HG03139 (cell line): ENCODE measurements around the gene MEGF11.

Experiments
- ATAC-seq: cut with Tn5 transposase; IDR thresholded peaks from one replicate; pipeline ENCODE4 v1.9.1; 2021; ENCODE audit not compliant: unreplicated experiment

The MEGF11 gene

DNA sequence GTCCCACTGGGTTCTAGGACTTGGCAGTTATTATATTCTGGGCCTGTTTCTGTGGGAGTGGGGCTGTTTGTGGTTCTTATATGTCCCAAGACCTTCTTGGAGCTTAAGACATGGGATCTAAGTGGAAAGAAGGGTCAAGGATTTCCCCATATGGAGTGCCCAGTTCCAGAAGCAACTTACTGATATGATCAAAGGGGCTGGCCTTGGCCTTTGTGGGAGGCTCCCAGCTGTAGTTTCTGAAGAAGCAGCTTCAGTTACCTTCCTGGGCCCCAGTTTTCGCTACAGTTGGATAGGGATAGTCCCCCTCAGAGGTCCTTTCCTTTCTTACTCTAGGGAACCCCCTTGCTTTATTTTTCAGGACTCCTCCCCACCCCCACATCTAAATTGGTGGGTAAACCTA is 328.2 kb downstream of the MEGF11 start:
- ATAC-seq, result no peak

DNA sequence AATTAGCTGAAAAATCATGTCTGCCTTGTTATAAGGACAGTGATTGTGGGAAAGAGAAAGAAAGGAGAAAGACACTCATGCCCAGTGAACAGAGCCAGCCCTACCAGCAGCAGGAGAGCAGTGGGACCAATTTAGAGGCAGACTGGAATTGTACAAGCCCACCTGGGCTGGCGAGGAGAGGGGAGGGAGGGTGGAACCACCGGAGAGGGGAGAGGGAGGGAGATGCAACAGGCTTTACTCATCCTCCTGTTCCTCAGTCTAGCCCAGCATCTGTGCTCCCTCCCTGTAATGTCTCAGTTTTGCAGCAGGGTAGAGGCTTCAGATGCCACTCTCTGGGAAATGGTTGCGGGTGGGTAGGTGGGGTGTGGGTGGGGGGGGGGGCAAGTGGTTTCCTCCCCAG is 329.5 kb downstream of the MEGF11 start:
- ATAC-seq, result no peak

- ATAC-seq, result no peak
Observed at GRCh38 chr15:65923264-65923663, 330.3 kb downstream of the MEGF11 start.

DNA sequence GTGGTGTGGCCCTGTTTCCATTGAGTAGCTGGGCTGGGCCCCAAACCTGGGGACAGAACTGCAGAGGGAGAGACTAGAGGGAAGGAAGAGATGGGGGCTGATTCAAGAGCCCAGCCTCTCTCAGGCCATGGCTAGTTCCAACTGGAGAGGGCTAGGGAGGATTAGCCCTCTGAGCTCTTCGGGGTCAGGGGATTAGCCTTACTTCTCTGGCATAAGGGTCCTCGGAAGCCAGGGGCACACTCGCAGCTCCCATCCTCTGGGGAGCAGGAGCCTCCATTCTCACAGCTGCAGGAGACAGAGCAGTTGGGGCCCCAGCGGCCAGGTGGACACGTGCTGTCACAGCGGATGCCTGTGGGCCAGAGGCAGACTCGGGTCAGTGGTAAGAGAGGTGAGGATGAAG is 330.9 kb downstream of the MEGF11 start:
- ATAC-seq, result no peak

GRCh38 chr15:65921780-65922179 is 331.8 kb downstream of the MEGF11 start:
- no peak for ATAC-seq

DNA sequence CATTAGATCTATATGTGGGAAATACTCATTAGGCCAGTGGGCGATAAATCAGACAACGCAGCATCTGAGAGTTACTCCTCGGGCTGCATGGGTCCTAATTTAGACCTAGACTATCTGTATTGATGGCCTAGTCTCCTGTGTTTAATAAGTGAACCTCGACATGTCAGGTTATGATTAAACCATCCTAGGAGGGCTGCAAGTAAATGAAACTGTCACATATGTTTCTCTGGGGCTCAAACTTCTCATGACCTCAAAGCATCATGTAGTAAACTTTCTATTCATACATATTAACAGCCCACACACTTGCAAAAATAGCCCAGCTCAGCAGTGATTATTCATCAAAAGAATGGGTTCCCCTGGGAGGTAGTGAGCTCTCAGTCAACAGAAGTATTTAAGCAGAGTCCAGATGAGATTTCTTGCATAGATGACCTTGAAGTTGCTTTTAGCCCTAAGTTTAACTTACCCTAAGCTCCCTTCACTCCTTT is 332.7 kb downstream of the MEGF11 start:
- ATAC-seq, result peak; percentile 44

GRCh38 chr15:65920121-65920520 is 333.4 kb downstream of the MEGF11 start:
- no peak for ATAC-seq

DNA sequence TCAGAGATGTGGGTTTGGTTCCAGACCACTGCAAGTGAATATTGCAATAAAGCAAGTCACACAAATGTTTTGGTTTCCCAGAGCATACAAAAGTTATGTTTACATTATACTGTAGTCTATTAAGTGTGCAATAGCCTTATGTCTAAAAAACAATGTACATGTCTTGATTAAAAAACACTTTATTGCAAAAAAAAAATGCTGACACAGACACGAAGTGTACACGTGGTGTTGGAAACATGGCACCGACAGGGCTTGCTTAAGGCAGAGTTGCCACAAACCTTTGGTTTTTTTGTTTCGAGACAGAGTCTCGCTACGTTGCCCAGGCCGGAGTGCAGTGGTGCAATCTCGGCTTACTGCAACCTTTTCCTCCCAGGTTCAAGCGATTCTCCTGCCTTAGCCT is 334.2 kb downstream of the MEGF11 start:
- no peak for ATAC-seq

GRCh38 chr15:65918945-65919344 is 334.6 kb downstream of the MEGF11 start:
- no peak for ATAC-seq

DNA sequence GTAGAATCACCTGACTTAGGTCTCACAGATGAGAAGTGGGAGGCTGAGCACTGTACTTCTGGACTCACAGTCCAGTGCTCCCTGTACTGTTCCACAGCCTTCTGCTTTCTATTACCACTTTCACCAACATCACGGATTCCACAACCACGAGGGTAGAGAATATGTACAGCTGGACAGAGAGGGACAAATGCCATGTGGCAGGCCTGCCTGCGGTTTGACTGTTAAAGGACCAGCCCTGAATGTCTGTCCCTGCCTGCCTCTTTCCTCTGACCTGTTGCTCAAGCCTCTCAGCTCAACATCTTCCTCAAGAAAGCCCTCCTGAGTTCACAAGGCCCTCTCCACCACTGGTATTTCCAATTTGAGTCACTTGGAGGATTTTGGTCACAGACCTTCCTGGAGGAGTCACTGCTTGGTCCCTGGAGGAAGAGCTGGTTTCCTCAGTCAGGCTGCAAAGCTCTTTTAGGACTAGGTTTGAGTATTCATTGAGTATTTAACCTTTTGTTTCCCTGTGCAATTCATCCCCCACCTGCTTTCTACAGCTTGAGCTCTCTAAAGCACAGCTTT is 335.1 kb downstream of the MEGF11 start:
- no peak for ATAC-seq

- ATAC-seq, result no peak
Observed at GRCh38 chr15:65917936-65918335, 335.6 kb downstream of the MEGF11 start.

DNA sequence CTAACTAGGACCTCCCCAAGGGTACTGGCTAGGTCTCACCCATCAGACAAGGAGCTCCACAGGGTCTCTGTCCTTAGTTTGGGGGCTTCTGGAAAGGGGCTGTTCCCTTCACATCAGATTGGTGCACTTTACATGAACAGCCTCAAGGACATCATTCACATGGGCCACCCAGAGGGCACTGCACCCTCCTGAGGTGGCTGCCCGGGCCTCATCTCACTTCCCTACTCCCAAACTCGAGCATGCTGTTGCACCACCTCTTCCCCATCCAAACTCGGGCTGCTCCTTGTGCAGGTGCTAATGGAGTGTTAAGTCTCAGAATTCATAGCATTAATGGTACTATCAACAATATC is 336.2 kb downstream of the MEGF11 start:
- ATAC-seq, result no peak

DNA sequence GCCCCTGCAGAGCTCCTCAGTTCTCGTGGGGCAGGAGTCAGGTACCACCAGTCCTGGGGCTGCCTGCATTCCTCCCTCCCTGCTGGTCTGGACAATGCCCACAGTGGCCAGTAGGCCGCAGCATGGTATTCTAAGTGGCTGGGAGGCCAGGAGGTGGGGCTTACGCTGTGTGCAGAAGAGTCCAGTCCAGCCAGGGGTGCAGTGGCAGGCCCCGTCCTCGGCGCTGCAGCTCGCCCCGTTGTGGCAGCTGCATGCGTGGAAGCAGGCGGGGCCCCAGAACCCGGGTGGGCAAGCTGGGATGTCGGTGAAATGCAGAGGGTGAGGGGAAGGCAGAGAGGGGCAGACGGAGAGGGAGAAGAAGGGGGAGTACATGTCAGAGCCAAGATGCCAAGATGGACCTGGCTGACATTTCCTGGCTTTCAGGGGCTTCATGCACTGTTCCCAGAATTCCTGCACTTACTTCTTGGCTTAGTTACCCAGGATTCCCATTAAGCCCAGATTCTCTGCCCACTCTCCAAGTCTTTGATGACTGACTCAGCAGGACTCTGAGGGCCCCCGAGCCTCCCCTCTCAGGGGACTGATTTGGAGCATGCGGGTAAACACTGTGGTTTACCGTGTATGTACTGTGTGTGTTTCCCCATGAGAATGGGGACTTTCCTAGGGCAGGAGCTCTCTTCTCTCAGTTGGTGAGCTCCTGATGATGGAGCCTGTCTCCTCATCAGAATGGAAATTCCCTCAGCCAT is 336.7 kb downstream of the MEGF11 start:
- peak; percentile 33 for ATAC-seq

GRCh38 chr15:65916041-65916663 is 337.4 kb downstream of the MEGF11 start:
- ATAC-seq, result no peak

- ATAC-seq, result no peak
Observed at GRCh38 chr15:65914981-65915925, 338.3 kb downstream of the MEGF11 start.

DNA sequence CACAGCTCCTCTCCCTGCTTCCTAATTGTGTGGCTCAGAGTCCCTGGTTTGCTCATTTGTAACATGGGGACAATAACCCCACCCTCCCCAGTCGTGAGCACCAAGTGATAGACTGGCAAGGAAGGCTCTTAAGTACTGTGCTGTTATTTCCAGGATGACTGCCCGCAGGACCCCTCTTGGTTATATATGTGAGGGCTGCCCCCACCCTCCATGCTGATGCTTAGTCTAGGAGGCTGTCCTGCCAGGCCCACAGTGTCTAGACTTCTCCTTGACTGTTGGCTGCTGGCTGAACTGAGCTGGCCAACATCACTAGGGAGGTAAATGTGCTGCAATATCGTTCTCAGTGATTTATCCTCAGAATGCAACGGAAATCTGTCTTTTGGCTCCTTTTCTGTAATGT is 339.2 kb downstream of the MEGF11 start:
- ATAC-seq, result no peak

DNA sequence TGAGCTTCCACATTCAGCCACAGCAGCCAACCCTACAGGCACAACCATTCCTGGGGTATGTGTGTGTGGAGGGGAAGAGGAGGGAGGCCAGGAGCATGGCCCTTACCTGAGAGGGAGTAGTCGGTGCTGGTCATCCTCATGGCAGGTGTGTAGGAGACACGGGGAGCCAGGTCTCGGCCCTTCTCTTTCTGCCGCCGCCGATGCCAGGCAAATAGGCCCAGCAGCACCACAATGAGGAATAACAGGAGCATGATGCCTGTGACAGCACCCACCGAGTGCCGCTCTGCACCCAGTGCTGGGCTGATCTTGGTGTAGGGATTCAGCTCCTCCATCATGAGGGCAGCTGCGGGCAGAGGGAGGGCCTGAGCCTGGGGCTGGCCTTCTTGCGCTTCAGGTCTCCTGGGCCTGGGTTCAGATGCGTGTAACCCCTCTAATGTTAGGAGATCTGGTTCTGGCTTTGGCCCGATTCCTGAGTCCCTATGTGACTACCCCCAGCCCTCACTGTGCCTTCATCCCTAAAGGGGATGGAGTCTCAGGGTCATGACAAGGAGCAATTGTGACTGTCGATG is 339.8 kb downstream of the MEGF11 start:
- ATAC-seq, result no peak

DNA sequence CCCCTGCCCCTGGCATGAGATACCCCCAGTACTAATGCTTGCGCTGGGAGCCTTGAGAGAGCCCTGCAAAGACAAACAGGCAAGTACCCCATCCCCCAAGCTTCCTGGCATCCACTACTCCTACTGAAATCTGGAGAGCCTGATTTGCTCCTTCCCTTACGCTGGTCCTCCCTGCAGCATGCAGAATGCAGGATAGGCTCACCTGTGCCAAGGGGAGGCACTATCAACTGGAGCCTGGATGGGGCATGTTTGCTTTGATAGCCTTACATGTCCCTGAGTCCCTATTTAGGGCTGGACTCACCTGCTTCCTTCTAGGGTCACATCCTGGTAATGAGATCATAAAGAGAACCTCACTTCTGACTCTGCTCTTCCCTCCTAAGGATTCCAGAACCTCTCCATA is 341.3 kb downstream of the MEGF11 start:
- ATAC-seq, result no peak

DNA sequence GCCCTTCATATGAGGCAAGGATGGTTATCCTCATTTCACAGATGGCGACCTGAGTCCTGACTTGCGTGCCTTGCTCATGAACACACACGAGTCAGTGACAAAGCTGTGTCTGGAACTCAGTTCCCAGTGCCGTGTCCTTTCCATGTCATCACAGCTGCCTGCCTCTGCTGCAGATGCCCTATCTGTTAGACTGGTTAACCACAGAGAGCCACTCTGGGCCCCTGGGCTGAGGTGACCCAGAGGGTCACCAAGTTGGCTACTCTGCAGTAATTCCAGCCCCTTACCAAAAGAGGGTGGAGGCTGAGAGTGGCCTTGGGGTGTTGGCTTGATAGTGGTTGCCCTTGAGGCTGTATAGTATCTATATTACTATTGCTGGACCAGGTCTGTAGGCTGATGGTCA is 343.2 kb downstream of the MEGF11 start:
- no peak for ATAC-seq

DNA sequence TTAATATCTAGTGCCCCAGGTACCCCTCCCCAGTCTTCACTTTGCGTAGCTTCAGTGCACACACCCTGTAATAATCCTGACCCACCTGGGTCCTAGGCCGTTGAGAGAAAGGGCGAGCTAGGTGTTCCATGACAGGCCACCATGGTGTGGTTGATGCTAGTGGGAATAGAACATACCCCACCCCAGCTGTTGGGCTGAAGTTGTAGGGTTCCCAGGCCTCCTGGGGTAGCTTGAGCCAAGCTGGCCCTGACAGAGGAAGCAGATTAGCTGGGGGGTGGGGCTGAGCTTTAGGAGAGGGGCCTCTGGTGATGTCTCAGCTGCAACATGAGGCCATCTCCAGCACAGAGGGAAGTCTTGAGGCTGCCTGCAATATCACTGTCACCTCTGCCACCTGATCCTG is 343.7 kb downstream of the MEGF11 start:
- no peak for ATAC-seq

GRCh38 chr15:65908876-65909275 is 344.7 kb downstream of the MEGF11 start:
- no peak for ATAC-seq
